Endothelial cell of umbilical vein (primary cell): ENCODE measurements around the gene ARHGEF39.

Experiments used
- CTCF ChIP-seq, 2 donors: IDR thresholded peaks; 1 replicate in 1 of 2; 2 replicates in 1 of 2; pipeline ENCODE4 v1.5.1; 2011; ENCODE audit warnings: low read length in 2 of 2, mild to moderate bottlenecking in 2 of 2, moderate library complexity in 2 of 2, control low read depth in 1 of 2, inconsistent platforms in 1 of 2, low read depth in 1 of 2; ENCODE audit not compliant: insufficient read depth in 1 of 2; ENCODE audit errors: extremely low read depth in 1 of 2
- EZH2 ChIP-seq: IDR thresholded peaks from 2 replicates; pipeline ENCODE4 v1.6.1; 2012; ENCODE audit warnings: borderline replicate concordance, low read depth, mild to moderate bottlenecking, moderate library complexity, low read length, inconsistent platforms; ENCODE audit not compliant: severe bottlenecking
- POLR2A ChIP-seq: IDR thresholded peaks from 2 replicates; pipeline ENCODE4 v1.6.1; 2012; ENCODE audit warnings: low read depth, mild to moderate bottlenecking, control low read depth, low read length
- TF ChIP-seq, protein P1 (sequence below): IDR thresholded peaks from 2 replicates; pipeline ENCODE4 v1.6.1; 2011; ENCODE audit not compliant: insufficient read depth, insufficient read length

- TF ChIP-seq CTCF (IDR thresholded peaks at IDR 0.05; ENCODE audit: extremely low read depth in 1 of 2, insufficient read depth in 1 of 2, low read depth in 1 of 2, low read length in 2 of 2) (no peak), POLR2A (no peak), EZH2 (no peak)
- TF ChIP-seq, protein P1, sequence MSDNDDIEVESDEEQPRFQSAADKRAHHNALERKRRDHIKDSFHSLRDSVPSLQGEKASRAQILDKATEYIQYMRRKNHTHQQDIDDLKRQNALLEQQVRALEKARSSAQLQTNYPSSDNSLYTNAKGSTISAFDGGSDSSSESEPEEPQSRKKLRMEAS, result no peak
Observed at GRCh38 chr9:35691757-35692301, 26.8 kb upstream of the ARHGEF39 start.
